ENCODE data around the gene CAMKMT. TPM values are rescaled to one million over a fixed set of nuclear protein-coding genes. Genes with fewer than 3 reads are reported as not detected.

CAMKMT gene
- total RNA-seq, 1 experiment from 2014 or later, result 2.7 TPM

DNA sequence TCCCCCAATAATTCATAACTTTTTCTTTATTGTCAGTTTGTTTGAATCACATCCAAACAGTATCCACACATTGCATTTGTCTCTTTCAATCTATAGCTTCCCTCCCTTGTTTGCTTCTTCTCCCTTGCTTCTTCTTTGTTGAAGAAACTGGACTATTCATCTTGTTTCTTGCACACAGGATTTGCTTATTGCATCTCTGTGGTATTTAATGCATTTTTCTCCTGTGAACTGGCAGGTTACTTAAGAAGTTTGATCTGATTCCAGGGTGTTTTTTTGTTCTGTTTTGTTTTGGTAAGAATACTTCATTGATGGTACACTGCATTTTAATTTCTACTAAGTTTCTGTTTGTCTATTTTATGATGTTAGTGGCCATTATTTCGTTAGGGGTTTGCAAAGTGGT, 166.8 kb downstream of the CAMKMT start:
- no peaks in the 10 kb centered on the region for H3K27me3 ChIP-seq (ENCODE audit: low read length)
- no peaks in the 10 kb centered on the region for H4K20me1 ChIP-seq (ENCODE audit: low read length)
- H3K36me3 ChIP-seq (ENCODE audit: low read depth, low read length), result no peaks in the 10 kb centered on the region
- H2AFZ ChIP-seq (ENCODE audit: low read length), result no peak overlapping the region
- TF ChIP-seq, protein P1, sequence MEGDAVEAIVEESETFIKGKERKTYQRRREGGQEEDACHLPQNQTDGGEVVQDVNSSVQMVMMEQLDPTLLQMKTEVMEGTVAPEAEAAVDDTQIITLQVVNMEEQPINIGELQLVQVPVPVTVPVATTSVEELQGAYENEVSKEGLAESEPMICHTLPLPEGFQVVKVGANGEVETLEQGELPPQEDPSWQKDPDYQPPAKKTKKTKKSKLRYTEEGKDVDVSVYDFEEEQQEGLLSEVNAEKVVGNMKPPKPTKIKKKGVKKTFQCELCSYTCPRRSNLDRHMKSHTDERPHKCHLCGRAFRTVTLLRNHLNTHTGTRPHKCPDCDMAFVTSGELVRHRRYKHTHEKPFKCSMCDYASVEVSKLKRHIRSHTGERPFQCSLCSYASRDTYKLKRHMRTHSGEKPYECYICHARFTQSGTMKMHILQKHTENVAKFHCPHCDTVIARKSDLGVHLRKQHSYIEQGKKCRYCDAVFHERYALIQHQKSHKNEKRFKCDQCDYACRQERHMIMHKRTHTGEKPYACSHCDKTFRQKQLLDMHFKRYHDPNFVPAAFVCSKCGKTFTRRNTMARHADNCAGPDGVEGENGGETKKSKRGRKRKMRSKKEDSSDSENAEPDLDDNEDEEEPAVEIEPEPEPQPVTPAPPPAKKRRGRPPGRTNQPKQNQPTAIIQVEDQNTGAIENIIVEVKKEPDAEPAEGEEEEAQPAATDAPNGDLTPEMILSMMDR (conservative IDR thresholded peaks at IDR 0.05; ENCODE audit: low read depth, low read length), result no peak
- no peak for TF ChIP-seq EZH2phosphoT487 (IDR thresholded peaks at IDR 0.05; ENCODE audit: borderline replicate concordance, low read length)
- TF ChIP-seq EZH2 (IDR thresholded peaks at IDR 0.05; ENCODE audit: low read length, unreplicated experiment), result no peak
- DNase-seq (peak; percentile 58), ATAC-seq (peak; percentile 49)
- no peaks in the 10 kb centered on the region for H3F3A ChIP-seq (ENCODE audit: low read length, unreplicated experiment)
- H3K4me2 ChIP-seq (ENCODE audit: low read length), result 0 out of 2 replicates have a peak overlapping the region, but pooled peaks have one; percentile 1
- no peaks in the 10 kb centered on the region for H3K9me3 ChIP-seq (ENCODE audit: low read length)
- ChIA-PET POLR2A (ENCODE audit: unreplicated experiment) (interaction anchor here (0.7 kb wide), 1 partner anchor 25 kb away, joined by 8 read pairs; no protein-coding TSS in a partner anchor), CTCF (no interaction called here)
- peaks cover 17% of the 10 kb centered on the region; the same call in 1 of the 2 replicates for H3K4me1 ChIP-seq (ENCODE audit: insufficient read depth, low read length)
- H3K4me3 ChIP-seq (ENCODE audit: low read length), result no peak overlapping the region
- no peak overlapping the region for H3K9ac ChIP-seq (ENCODE audit: low read length)
- BruUV-seq (replicated peaks), result no TSS peak
- H3K27ac ChIP-seq (ENCODE audit: low read length), result no peak overlapping the region
- no peaks in the 10 kb centered on the region for H3K9me2 ChIP-seq (replicated peaks; ENCODE audit: low read length)
- intact Hi-C loops (cut with micrococcal nuclease), result no loop called here
- H3K79me2 ChIP-seq (ENCODE audit: low read length), result no peaks in the 10 kb centered on the region

DNA sequence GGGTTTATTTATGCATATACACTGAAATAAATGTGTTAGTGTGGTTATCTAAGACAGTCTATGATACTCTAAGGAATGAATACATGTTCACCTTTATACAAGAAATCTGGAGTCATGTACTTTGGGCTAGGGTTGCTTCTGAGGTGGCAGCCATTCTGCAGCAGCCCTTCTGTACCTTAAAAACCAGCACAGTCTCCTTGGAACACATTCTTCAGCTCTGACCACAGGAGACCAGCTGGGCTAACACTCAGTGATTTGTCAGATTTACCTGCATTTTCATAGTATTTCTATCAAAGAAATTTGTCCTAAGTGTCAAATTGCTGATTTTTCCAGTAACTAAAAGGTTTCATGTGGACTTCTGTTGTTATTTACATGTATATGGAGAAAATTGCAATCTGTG, 167.7 kb downstream of the CAMKMT start:
- H3K9ac ChIP-seq (ENCODE audit: low read length), result no peak overlapping the region
- H3F3A ChIP-seq (ENCODE audit: low read length, unreplicated experiment), result no peaks in the 10 kb centered on the region
- CTCF ChIA-PET, result no interaction called here
- H3K4me1 ChIP-seq (ENCODE audit: insufficient read depth, low read length), result peaks cover 17% of the 10 kb centered on the region; the same call in 1 of the 2 replicates
- H3K27ac ChIP-seq (ENCODE audit: low read length), result no peak overlapping the region
- no TSS peak for BruUV-seq (replicated peaks)
- POLR2A ChIA-PET (ENCODE audit: unreplicated experiment), result no interaction called here
- H3K4me2 ChIP-seq (ENCODE audit: low read length), result no peak overlapping the region
- no peaks in the 10 kb centered on the region for H3K36me3 ChIP-seq (ENCODE audit: low read depth, low read length)
- DNase-seq, result no peak
- H3K9me3 ChIP-seq (ENCODE audit: low read length), result no peaks in the 10 kb centered on the region
- intact Hi-C loops (cut with micrococcal nuclease), result no loop called here
- no peak overlapping the region for H2AFZ ChIP-seq (ENCODE audit: low read length)
- TF ChIP-seq EZH2phosphoT487 (IDR thresholded peaks at IDR 0.05; ENCODE audit: borderline replicate concordance, low read length) (no peak), EZH2 (IDR thresholded peaks at IDR 0.05; ENCODE audit: low read length, unreplicated experiment) (no peak)
- TF ChIP-seq, protein P1 (conservative IDR thresholded peaks at IDR 0.05; ENCODE audit: low read depth, low read length), result no peak
- no peaks in the 10 kb centered on the region for H3K27me3 ChIP-seq (ENCODE audit: low read length)
- no peaks in the 10 kb centered on the region for H3K79me2 ChIP-seq (ENCODE audit: low read length)
- ATAC-seq, result no peak
- no peaks in the 10 kb centered on the region for H3K9me2 ChIP-seq (replicated peaks; ENCODE audit: low read length)
- no peak overlapping the region for H3K4me3 ChIP-seq (ENCODE audit: low read length)
- H4K20me1 ChIP-seq (ENCODE audit: low read length), result no peaks in the 10 kb centered on the region

DNA sequence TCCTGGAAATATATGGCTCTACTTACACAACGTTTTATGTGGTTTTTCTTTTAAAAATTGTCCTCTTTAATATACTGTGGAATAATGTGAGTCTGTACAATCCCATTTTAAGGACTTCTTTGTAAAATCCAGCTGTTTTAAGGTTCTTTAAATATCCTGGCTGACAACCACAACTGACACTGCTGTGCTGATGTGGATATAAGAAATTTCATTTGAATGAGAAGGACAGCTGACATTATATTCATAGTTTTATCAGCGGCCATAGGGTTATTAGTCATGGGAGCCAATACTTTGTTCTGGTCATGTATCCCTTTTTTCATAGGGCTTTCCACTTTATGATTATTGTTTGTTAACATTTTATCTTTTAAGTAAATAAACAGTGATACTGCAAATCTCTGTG, 169.5 kb downstream of the CAMKMT start:
- H3F3A ChIP-seq (ENCODE audit: low read length, unreplicated experiment), result no peaks in the 10 kb centered on the region
- POLR2A ChIA-PET (ENCODE audit: unreplicated experiment), result no interaction called here
- peaks cover 17% of the 10 kb centered on the region; the same call in 1 of the 2 replicates for H3K4me1 ChIP-seq (ENCODE audit: insufficient read depth, low read length)
- no peaks in the 10 kb centered on the region for H3K9me2 ChIP-seq (replicated peaks; ENCODE audit: low read length)
- CTCF ChIA-PET, result no interaction called here
- intact Hi-C loops (cut with micrococcal nuclease), result no loop called here
- H2AFZ ChIP-seq (ENCODE audit: low read length), result no peak overlapping the region
- H3K4me3 ChIP-seq (ENCODE audit: low read length), result no peak overlapping the region
- DNase-seq (peak; percentile 7), ATAC-seq (no peak)
- no peaks in the 10 kb centered on the region for H3K36me3 ChIP-seq (ENCODE audit: low read depth, low read length)
- no peaks in the 10 kb centered on the region for H3K79me2 ChIP-seq (ENCODE audit: low read length)
- no peak overlapping the region for H3K27ac ChIP-seq (ENCODE audit: low read length)
- H4K20me1 ChIP-seq (ENCODE audit: low read length), result no peaks in the 10 kb centered on the region
- TF ChIP-seq, protein P1 (conservative IDR thresholded peaks at IDR 0.05; ENCODE audit: low read depth, low read length), result no peak
- TF ChIP-seq EZH2 (IDR thresholded peaks at IDR 0.05; ENCODE audit: low read length, unreplicated experiment) (no peak), EZH2phosphoT487 (IDR thresholded peaks at IDR 0.05; ENCODE audit: borderline replicate concordance, low read length) (no peak)
- H3K4me2 ChIP-seq (ENCODE audit: low read length), result no peak overlapping the region
- H3K27me3 ChIP-seq (ENCODE audit: low read length), result no peaks in the 10 kb centered on the region
- H3K9ac ChIP-seq (ENCODE audit: low read length), result no peak overlapping the region
- no peaks in the 10 kb centered on the region for H3K9me3 ChIP-seq (ENCODE audit: low read length)
- no TSS peak for BruUV-seq (replicated peaks)

All from PC-3 (cell line).